OCI-LY7 (cell line): ENCODE results near the gene DTNA.

Source experiments
- CTCF ChIP-seq: fragments of 200-600 bp; sonication (generic); conservative IDR thresholded peaks from 2 replicates; pipeline ENCODE4 v1.5.1; 2014; ENCODE audit warnings: mild to moderate bottlenecking, antibody characterized with exemption, low read length, moderate library complexity, mixed read lengths
- EZH2phosphoT487 ChIP-seq: fragments of 200-600 bp; sonication (generic); IDR thresholded peaks from 2 replicates; pipeline ENCODE4 v1.6.1; 2018; ENCODE audit warnings: low read depth, borderline replicate concordance, mild to moderate bottlenecking, mixed run types, antibody characterized with exemption, low read length, moderate library complexity, mixed read lengths

- TF ChIP-seq CTCF (no peak), EZH2phosphoT487 (no peak)
Measured at GRCh38 chr18:34779112-34779511, 69.0 kb downstream of the DTNA start.
